Inferior parietal cortex (tissue), 1 donor: Measurements from ENCODE around the gene DNER.
"Not testable (repeated sequence)": the region's sequence is repeated elsewhere in the genome, so short reads cannot be mapped to it uniquely, and the experiment has no call there.

Experiments
- DNase-seq: peaks from one replicate; pipeline ENCODE4 v3.0.0-alpha.2; 2016; ENCODE audit errors: extremely low spot score

DNER gene, protein sequence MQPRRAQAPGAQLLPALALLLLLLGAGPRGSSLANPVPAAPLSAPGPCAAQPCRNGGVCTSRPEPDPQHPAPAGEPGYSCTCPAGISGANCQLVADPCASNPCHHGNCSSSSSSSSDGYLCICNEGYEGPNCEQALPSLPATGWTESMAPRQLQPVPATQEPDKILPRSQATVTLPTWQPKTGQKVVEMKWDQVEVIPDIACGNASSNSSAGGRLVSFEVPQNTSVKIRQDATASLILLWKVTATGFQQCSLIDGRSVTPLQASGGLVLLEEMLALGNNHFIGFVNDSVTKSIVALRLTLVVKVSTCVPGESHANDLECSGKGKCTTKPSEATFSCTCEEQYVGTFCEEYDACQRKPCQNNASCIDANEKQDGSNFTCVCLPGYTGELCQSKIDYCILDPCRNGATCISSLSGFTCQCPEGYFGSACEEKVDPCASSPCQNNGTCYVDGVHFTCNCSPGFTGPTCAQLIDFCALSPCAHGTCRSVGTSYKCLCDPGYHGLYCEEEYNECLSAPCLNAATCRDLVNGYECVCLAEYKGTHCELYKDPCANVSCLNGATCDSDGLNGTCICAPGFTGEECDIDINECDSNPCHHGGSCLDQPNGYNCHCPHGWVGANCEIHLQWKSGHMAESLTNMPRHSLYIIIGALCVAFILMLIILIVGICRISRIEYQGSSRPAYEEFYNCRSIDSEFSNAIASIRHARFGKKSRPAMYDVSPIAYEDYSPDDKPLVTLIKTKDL

DNA sequence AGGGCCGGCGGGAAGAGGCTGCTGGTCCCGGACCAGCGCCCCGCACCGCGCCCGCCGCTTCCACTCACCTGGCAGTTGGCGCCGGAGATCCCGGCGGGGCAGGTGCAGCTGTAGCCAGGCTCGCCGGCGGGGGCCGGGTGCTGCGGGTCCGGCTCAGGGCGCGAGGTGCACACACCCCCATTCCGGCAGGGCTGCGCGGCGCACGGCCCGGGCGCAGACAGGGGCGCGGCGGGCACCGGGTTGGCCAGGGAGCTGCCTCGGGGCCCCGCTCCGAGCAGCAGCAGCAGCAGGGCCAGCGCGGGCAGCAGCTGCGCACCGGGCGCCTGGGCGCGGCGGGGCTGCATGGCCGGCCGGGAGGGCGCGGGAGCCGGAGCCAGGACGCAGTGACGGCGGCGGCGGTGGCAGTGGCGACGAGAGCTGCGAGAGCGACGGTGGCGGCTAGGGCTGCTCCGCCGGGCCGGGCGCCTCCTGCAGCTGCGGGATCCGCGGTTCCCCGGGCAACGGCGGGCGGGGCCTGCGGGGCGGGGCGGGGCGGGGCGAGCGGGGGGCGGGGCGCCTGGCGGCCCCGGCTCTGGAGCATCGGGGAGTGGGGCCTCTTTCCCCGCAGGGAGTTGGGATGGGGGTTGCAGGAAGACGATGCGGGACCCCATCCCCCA, at the start of gene DNER:
Gene DNER, minus strand, starts transcription at position 476 of the 656 bp plus-strand sequence. Its CDS starts 132 bp downstream, at position 344.
- DNase-seq: peak; percentile 32

DNA sequence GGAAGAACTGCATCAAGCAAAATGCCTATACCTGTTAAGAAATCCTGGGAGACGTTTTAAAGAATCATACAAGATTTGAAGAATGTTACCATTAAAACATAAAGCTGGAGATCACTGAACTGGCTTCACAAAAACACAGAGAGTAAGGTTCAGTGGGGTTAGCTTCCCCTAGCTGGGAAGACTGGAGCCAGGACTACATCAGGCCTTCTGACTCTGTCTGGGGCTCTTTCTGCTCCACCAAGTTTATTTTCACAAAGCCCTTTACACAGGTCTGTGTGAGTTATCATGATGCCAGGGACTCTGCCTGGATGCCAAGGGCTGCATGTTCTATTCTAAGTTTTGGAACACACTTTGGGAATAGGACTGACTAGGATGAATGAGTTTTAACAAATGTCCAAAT, 47.3 kb upstream of the DNER start:
- no peak for DNase-seq

DNA sequence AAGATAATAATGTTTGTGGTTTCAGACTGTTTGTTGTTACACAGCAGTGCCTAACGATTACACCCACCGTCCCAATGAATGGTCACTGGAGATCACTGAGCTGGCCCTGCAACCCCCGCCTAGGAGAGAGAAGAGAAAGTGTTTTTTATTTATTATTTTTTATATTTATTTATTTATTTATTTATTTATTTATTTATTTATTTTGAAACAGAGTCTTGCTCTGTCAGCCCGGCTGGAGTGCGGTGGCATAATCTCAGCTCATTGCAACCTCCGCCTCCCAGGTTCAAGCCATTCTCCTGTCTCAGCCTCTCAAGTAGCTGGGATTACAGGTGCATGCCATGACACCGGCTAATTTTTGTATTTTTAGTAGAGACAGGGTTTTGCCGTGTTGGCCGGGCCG, 43.1 kb upstream of the DNER start:
- not testable (repeated sequence) for DNase-seq

DNA sequence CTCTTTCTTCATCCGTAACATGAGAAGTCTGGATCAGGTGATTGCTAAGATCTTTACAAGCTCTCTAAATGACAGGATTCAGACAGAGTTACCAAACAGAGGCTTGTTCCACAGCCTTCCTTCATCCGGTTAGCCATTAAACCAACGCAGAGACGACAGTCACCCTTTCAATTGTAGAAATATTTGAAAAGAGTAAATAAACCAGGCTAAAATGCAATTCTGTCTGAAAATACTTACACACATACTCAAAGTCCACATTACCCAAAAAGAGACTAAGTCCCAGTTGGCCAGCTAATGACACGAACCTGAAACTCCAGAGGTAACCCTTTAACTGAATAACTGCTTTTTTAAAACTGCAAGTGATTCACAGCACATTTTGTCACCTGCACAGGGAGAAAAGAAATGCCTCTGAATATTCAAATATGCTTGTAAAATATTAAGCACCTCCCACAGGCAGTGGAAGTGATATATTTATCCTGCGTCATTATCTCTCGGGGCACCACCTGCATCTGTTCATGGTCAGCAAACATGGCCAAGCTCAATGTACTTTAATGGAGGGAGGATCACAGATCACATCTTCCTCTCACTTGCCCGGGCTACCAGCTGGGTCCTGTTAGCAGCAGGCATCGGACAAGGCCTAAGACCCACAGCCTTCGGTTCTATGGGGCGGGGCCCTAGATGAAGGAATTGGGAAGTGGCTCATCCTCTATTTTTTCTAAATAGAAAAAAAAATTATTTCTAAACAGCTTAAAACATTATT, 38.8 kb upstream of the DNER start:
- DNase-seq: no peak

DNA sequence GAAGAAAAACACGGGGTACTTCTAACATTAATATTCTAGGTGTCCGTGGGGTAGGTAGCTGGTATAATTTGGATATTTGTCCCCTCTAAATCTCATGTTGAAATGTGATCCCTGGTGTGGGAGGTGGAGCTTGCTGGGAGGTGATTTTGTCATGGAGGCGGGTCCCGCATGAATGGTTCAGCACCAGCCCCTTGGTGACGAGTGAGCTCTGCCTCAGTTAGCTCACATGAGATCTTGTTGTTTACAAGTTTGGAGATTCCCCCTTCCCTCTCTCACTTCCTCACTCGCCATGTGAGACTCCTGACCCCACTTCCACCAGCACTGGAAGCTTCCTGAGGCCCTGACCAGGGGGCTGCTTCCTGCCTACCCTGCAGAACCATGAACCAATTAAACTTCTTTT, 35.4 kb upstream of the DNER start:
- no peak for DNase-seq

DNA sequence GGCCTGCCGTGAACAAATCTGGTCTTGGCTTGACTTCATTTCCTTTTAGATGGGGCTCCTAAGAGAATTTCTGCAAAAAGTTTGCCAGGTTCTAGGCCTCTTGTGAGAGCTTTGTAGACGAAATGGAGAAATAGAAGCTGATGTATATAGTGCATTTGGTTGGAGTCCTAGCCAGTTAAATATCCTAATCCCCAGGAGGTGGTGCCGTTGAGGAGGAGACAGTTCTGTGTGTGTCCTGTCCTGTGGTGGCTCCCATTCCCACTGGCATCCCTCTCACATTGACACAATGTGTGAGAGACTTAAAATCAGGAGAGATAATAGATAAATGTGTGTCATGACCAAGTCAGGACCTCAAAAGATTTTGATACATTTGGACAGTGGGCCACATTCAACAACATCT, 34.6 kb upstream of the DNER start:
- no peak for DNase-seq

DNA sequence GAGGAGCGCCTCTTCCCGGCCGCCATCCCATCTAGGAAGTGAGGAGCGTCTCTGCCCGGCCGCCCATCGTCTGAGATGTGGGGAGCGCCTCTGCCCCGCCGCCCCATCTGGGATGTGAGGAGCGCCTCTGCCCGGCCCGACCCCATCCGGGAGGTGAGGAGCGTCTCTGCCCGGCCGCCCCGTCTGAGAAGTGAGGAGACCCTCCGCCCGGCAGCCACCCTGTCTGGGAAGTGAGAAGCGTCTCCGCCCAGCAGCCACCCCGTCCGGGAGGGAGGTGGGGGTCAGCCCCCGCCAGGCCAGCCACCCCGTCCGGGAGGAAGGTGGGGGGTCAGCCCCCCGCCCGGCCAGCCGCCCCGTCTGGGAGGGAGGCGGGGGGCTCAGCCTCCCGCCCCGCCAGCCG, 28.3 kb upstream of the DNER start:
- DNase-seq: not testable (repeated sequence)

DNA sequence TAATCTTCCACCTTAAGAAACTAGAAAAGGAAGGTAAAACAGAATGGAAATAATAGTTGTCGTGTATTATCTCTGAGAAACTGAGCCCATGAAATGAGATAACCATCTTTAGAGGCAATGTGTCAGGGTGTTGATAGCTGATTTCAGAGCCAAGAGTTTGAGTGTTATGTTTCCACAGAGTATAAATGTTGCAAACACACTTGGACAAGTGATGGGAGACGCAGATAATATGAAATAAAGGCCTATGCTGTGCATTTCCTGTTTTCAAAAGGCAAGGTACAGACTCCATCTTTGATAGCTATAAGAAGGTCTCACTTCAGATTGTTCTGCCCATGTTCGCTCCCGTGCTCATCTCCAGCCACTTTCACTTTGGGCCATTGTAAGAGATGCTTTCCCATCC, 25.9 kb upstream of the DNER start:
- DNase-seq: no peak

DNA sequence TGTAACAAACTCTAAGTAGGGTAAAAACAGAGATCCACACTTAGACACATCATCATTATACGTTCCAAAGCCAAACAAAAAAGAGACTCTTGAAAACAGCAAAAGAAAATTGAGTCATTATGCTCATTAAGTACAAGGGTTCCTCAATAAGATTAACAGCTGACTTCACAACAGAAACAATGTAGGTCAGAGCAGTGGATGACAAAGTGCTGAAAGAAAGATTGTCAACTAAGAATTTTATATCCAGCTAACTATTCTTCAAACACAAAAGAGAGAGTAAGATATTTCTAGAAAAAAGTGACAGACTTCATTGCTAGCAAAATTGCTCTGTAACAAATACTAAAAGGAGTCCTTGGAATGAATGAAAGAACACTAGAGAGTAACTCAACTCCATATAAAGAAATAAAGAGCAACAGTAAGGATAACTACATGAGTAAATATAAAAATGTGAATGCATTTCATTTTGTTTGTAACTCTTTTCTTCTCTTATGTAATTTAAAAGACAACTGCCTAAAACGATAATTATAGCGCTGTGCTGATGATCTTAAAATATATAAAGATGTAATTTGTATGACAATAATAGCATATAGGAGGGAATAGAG, 23.8 kb upstream of the DNER start:
- no peak for DNase-seq

DNA sequence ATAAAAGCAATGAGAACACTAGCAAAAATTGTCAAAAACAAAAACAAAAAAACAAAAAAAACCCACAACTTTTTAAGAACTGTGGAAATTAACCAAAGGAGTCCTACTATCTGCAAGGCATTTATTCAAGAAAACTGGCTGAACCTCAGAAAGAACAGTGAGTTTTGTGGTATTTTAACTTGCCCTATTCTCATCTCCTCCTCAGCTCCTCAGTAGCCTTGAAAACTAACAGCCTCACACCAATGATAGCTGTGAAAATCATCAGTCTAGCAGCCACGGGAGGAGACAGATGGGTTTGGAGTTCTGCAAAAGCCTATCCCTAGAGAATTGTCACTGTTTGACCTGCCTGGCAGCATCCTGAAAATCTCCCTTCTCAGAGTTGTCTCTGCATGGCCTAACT, 20.1 kb upstream of the DNER start:
- DNase-seq: no peak

DNA sequence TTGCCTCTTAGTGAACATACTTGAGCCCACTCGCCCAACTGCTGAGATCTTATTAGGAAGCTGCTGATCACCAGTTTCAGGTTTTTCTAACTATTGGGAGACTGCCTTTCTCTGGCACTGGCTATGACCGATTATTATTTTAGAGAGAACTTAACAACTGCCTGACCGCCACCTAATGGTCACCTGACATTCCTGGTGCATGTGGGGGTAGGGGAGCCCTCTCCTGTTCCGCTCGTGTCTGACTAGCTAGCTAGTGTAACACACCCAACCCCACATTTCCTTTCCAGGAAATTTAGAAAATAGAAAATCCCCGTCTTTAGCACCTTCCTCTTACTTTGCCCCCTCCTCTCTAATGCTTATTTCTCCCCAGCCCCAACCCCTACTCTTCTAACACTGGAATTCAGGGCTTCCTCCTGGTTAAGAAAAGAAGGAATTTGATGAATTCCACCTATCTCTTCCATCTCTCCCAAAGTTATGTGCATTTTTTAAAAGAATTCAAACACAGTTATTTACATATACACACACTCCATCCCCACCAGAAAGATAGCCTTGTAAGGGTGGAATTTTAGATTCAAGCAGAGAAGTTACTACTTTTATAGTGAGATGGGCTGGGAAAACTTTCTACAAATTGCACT, 19.4 kb upstream of the DNER start:
- no peak for DNase-seq

DNA sequence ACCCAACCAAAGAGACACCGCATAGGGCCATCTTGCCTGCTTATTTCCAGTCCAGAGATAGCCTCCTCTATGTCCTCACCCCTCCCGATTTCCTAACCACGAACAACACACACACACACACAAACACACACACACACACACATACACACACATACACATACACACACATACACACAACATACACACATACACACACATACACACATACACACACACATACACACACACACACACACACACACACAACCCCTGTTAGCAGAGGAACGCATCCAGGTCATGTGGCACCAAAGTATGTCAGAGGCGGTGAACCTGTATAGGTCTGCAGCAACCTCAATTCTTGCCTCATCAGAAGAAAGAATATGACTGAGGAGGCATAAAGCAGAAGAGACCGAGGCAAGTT, 18.5 kb upstream of the DNER start:
- no peak for DNase-seq

DNA sequence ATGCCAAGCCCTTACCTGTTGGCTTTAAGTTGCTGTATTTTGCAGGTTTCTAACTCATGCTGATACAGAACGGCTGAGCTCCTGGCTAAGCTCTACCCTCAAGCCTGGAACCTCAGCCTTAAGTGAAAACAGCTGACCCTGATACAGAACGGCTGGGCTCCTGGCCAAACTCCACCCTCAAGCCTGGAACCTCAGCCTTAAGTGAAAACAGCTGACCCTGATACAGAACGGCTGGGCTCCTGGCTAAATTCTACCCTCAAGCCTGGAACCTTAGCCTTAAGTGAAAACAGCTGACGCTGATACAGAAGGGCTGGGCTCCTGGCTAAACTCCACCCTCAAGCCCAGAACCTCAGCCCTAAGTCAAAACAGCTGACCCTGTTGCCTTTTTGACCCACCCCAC, 17.6 kb upstream of the DNER start:
- no peak for DNase-seq

DNA sequence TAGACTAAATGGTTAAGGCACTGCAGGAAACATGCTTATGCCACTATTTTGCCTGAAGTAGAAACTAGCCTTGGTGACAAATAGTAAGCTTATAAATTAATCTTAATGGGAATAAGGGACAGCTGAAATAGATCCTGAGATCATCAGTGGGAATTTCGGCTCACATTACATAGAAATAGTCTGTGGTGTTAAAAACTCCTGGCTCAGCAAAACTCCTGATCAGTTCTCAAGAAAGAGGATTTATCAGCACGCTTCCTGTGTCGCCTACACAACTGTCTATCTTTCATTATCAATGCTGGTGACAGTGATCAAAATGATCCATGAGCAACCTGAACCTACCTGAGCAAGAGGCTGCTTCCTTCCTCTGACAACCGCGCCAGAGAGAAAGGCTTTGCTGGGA, 17.0 kb upstream of the DNER start:
- no peak for DNase-seq

DNA sequence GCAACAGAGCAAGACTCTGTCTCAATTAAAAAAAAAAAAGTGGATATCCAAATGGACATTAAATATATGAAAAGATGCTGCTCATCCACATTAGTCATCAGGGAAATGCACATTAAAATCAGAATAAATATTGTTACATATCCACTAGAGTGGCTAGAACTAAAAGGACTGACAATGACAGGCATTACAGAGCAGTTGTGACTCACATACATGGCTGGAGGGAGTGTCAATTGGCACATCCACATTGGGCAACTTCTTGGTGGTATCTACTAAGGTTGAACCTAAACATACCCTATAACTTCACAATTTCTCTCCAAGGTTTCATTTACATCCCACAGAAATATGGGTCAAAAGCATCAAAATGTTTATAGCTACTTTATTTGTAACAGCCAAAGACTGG, 14.0 kb upstream of the DNER start:
- DNase-seq: no peak

DNA sequence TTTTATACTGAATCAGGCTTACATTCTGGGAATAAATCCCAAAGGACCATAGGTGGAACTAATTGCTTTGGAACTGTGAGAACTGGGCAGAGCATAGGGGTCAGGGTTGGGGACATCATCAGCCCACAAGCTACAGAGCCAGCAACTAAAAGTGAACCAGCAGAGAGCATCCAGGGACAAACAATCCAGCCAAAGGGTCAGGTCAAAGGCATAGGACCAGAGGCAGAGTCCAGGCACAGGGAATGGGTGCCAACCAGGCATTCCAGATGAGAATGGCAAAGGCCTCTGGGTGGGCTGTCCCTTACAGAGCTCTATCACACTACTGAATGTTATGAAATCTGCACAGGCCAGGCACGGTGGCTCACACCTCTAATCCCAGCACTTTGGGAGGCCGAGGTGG, 12.3 kb upstream of the DNER start:
- no peak for DNase-seq

DNA sequence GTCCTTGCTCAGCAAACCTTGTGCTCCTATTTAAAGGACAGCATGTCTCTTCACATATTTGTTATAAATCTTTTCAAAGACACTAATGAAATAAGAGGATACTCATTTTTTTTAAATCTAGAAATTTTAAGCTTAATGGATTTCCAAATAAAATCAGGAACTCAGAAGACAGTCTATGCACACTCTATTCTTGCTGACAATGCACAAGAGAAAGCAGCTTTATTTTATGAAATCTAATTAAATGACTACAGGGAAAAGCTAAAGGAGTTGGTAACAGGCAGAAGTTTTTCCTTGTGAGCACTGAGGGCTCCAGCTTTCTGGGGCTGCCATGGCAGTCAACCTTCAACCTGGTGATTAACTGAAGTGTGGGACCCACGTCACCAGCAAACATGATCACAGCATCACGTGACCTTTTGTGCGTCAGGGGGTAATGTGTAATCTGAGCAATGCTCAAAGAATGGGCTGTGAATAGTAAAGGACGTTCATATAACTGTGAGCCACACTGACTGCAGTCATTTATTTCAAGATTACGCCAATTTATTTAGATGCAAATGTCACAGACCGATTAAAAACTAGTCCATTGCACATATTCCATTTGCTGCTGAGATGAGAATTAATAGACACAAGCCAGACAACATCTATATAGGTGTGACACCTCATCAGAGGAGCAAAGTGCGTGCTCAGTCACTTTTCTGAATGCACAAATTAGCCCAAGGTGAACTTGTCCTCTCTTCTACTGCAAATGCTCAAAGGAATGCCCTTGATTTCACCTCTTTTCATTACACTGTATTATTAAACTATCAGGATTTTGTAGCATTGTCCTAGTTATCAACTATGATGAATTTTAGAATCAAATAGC, 11.6 kb upstream of the DNER start:
- no peak for DNase-seq

DNA sequence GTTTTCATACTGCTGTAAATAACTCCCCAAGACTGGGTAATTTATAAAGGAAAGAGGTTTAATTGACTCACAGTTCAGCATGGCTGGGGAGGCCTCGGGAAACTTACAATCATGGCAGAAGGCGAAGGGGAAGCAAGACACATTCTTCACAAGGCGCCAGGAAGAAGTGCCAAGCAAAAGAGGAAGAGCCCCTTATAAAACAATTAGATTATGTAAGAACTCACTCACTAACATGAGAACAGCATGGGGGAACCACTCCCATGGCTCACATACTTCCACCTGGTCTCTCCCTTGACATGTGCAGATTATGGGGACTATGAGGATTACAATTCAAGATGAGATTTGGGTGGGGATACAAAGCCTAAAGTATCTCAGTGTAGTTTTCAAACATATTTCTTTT, 8.8 kb upstream of the DNER start:
- DNase-seq: not testable (repeated sequence)

DNA sequence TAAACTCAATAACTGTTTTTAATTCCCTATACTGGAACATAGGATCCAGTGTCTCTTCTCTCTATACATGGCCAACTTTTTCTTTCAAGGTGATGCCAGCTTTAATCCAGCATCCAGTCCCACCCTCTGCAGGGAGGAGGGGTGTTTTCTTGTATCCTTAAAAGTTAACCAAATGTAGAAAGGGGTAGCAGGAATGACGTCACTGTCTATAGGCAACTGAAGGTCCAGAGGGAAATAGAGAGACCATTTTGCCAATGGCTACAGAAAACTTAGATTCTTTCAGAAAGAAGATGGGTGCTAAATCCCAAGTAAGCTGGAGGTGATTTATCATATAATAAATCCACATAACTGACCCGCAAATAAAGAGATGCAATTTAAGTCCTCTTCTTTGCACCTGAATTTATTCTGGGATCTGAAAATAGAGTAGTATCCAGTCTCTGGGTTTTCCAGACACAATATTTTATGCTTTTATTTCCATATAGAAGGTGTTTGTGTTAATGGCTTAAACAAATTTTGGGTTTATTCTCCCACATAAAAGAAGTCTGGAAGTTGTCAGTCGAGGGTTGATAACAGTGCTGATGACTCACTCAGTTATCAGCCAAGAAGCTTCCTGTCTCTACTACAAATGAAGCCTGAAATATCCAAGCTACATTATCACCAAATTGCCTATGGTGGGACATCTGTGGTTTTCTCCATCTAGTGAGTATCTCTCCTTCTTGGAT, 5.7 kb upstream of the DNER start:
- DNase-seq: no peak

DNA sequence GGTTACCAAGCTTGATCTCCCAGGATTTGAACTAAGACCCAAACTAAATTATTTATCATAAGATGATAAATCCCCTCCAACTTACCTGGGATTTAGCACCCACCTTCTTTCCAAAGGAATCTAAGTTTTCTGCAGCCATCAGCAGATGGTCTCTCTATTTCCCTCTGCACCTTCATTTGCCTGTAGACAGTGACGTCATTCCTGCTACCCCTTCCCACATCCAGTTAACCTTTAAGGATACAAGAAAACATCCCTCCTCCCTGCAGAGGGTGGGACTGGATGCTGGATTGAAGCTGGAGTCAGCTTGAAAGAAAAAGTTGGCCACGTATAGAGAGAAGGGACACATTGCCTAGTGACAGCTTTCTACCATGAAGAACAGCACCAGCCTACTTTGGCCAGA, 3.7 kb upstream of the DNER start:
- no peak for DNase-seq
